ENCODE results near the gene SLK. TPM values are rescaled to one million over a fixed set of nuclear protein-coding genes. Genes with fewer than 3 reads are reported as not detected.

SLK gene
- total RNA-seq, 1 experiment from 2014 or later, result 40.8 TPM

DNA sequence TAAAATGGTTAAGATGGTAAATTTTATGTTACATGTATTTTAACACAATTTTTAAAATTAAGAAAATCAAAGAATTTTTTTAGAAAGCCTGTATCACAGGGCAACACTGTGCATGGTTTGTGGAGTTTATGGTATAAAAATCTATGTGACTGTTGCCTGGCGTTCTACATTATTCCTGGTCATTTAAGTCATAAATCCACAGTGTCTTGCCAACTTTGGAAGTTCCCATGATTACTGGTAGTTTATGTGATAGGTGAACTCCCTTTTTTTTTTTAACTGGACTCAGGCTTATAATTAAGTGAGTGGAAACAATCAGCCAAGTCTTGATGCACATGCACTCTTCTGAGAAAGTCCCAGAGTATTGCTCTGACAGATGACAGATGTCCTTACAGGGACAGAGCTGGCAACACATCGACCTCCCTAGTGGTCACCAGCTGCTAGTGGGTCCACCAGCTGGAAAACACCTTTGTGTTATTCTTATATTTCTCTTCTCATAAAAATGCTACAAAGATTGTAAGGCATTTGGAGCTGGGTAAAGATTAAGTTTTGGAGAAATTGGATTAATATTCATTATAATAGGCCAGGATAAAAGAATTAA is 40.1 kb upstream of the SLK start:
- no peaks in the 10 kb centered on the region for H3K9me3 ChIP-seq (ENCODE audit: control insufficient read depth, insufficient read depth, low read depth, low read length)
- ChIA-PET POLR2A (no interaction called here), CTCF (no interaction called here)
- in situ Hi-C loops (cut with HindIII; ENCODE audit: low pct_unique_long_range_greater_than_20kb, low sequenced_read_pairs), result no loop called here
- H3K36me3 ChIP-seq (ENCODE audit: control insufficient read depth, insufficient read depth, low read length), result no peaks in the 10 kb centered on the region
- no peaks in the 10 kb centered on the region for H3K4me1 ChIP-seq (ENCODE audit: control insufficient read depth, insufficient read depth, low read length)
- H3K27ac ChIP-seq (ENCODE audit: low read length), result no peak overlapping the region
- H3K27me3 ChIP-seq (ENCODE audit: control insufficient read depth, insufficient read depth, low read length), result no peaks in the 10 kb centered on the region
- ATAC-seq (no peak), DNase-seq (ENCODE audit: low read depth, low spot score) (no peak)
- no TSS peak for BruUV-seq (replicated peaks)
- TF ChIP-seq SIN3A (IDR thresholded peaks at IDR 0.05; ENCODE audit: borderline replicate concordance, insufficient read depth, low read depth, low read length), result no peak
- TF ChIP-seq, protein P1, sequence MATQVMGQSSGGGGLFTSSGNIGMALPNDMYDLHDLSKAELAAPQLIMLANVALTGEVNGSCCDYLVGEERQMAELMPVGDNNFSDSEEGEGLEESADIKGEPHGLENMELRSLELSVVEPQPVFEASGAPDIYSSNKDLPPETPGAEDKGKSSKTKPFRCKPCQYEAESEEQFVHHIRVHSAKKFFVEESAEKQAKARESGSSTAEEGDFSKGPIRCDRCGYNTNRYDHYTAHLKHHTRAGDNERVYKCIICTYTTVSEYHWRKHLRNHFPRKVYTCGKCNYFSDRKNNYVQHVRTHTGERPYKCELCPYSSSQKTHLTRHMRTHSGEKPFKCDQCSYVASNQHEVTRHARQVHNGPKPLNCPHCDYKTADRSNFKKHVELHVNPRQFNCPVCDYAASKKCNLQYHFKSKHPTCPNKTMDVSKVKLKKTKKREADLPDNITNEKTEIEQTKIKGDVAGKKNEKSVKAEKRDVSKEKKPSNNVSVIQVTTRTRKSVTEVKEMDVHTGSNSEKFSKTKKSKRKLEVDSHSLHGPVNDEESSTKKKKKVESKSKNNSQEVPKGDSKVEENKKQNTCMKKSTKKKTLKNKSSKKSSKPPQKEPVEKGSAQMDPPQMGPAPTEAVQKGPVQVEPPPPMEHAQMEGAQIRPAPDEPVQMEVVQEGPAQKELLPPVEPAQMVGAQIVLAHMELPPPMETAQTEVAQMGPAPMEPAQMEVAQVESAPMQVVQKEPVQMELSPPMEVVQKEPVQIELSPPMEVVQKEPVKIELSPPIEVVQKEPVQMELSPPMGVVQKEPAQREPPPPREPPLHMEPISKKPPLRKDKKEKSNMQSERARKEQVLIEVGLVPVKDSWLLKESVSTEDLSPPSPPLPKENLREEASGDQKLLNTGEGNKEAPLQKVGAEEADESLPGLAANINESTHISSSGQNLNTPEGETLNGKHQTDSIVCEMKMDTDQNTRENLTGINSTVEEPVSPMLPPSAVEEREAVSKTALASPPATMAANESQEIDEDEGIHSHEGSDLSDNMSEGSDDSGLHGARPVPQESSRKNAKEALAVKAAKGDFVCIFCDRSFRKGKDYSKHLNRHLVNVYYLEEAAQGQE (IDR thresholded peaks at IDR 0.05; ENCODE audit: insufficient read depth in 1 of 2, low read depth in 2 of 2, low read length in 1 of 2), result no peak
- TF ChIP-seq POLR2AphosphoS5 (IDR thresholded peaks at IDR 0.05; ENCODE audit: low read depth, low read length), result no peak
- TF ChIP-seq TCF7L2 (IDR thresholded peaks at IDR 0.05; ENCODE audit: low read depth, low read length), result no peak
- TF ChIP-seq, protein P2, sequence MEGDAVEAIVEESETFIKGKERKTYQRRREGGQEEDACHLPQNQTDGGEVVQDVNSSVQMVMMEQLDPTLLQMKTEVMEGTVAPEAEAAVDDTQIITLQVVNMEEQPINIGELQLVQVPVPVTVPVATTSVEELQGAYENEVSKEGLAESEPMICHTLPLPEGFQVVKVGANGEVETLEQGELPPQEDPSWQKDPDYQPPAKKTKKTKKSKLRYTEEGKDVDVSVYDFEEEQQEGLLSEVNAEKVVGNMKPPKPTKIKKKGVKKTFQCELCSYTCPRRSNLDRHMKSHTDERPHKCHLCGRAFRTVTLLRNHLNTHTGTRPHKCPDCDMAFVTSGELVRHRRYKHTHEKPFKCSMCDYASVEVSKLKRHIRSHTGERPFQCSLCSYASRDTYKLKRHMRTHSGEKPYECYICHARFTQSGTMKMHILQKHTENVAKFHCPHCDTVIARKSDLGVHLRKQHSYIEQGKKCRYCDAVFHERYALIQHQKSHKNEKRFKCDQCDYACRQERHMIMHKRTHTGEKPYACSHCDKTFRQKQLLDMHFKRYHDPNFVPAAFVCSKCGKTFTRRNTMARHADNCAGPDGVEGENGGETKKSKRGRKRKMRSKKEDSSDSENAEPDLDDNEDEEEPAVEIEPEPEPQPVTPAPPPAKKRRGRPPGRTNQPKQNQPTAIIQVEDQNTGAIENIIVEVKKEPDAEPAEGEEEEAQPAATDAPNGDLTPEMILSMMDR (IDR thresholded peaks at IDR 0.05), result no peak; the same call in 1 of the 2 replicates
- H3K4me3 ChIP-seq (ENCODE audit: low read depth in 2 of 2, low read length in 2 of 2), result no peak overlapping the region
- intact Hi-C loops (cut with micrococcal nuclease; ENCODE audit: unreplicated experiment), result no loop called here

- H3K9me3 ChIP-seq (ENCODE audit: control insufficient read depth, insufficient read depth, low read depth, low read length), result no peaks in the 10 kb centered on the region
- H3K4me3 ChIP-seq (ENCODE audit: low read depth in 2 of 2, low read length in 2 of 2), result no peak overlapping the region
- TF ChIP-seq, protein P2 (IDR thresholded peaks at IDR 0.05), result no peak
- TF ChIP-seq SIN3A (IDR thresholded peaks at IDR 0.05; ENCODE audit: borderline replicate concordance, insufficient read depth, low read depth, low read length), result no peak
- TF ChIP-seq POLR2AphosphoS5 (IDR thresholded peaks at IDR 0.05; ENCODE audit: low read depth, low read length), result no peak
- ChIA-PET POLR2A (no interaction called here), CTCF (no interaction called here)
- no peaks in the 10 kb centered on the region for H3K4me1 ChIP-seq (ENCODE audit: control insufficient read depth, insufficient read depth, low read length)
- no peaks in the 10 kb centered on the region for H3K36me3 ChIP-seq (ENCODE audit: control insufficient read depth, insufficient read depth, low read length)
- H3K27ac ChIP-seq (ENCODE audit: low read length), result no peak overlapping the region
- H3K27me3 ChIP-seq (ENCODE audit: control insufficient read depth, insufficient read depth, low read length), result no peaks in the 10 kb centered on the region
- DNase-seq (ENCODE audit: low read depth, low spot score) (no peak), ATAC-seq (no peak)
- in situ Hi-C loops (cut with HindIII; ENCODE audit: low pct_unique_long_range_greater_than_20kb, low sequenced_read_pairs) (no loop called here), intact Hi-C loops (cut with micrococcal nuclease; ENCODE audit: unreplicated experiment) (no loop called here)
- no TSS peak for BruUV-seq (replicated peaks)
These were observed 38.2 kb upstream of the SLK start for GRCh38 chr10:103928784-103929183.

All from Panc1 (cell line).